GM19438 (cell line): ENCODE measurements around the gene ARHGAP15.

Experiments
- ATAC-seq: cut with Tn5 transposase; IDR thresholded peaks from one replicate; pipeline ENCODE4 v1.9.1; 2021; ENCODE audit warnings: low read depth; ENCODE audit not compliant: unreplicated experiment

The ARHGAP15 gene

DNA sequence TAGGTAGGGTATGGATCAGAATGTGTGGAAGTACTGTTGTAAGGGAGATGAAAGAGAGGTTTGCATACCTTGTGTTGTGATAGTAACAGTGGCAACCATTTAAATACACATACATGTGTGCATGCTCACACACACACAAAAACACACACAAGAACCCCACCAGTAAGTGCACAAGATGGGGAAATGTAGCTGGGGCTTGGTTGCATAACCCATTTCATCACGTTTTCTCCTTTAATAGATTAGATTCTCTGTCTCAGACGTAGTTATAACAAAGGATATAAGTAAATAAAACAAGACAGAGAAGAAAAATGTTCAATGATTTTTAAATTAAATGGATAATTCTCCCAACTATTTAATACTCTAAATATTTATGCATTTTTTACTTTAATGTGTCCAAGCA lies 13.4 kb downstream of the ARHGAP15 start:
- no peak for ATAC-seq

GRCh38 chr2:143144813-143145455 lies 15.7 kb downstream of the ARHGAP15 start:
- no peak for ATAC-seq

GRCh38 chr2:143146366-143146765 lies 17.1 kb downstream of the ARHGAP15 start:
- no peak for ATAC-seq

- no peak for ATAC-seq
These were observed 17.8 kb downstream of the ARHGAP15 start for GRCh38 chr2:143146815-143147530.

GRCh38 chr2:143148011-143148410 lies 18.8 kb downstream of the ARHGAP15 start:
- no peak for ATAC-seq

DNA sequence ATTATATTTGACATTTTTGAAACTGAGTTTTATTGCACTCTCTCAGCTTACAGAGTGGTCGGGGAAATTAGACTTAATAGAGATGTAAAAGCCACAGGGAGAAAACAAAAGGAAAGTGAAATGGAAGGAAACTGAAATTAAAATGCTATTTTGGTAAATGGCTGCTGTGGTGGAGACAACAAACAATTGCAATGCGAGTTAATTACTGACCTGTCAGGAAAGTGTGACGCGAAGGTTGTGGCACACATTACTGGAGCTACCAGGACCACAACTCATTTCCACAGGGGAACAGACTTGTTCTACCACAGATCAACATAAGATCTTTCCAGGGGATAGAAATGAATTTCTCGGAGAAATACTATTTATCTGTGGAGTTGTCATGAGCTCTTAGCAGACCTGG lies 19.5 kb downstream of the ARHGAP15 start:
- peak; percentile 63 for ATAC-seq

GRCh38 chr2:143150287-143150686 lies 21.1 kb downstream of the ARHGAP15 start:
- peak; percentile 54 for ATAC-seq

DNA sequence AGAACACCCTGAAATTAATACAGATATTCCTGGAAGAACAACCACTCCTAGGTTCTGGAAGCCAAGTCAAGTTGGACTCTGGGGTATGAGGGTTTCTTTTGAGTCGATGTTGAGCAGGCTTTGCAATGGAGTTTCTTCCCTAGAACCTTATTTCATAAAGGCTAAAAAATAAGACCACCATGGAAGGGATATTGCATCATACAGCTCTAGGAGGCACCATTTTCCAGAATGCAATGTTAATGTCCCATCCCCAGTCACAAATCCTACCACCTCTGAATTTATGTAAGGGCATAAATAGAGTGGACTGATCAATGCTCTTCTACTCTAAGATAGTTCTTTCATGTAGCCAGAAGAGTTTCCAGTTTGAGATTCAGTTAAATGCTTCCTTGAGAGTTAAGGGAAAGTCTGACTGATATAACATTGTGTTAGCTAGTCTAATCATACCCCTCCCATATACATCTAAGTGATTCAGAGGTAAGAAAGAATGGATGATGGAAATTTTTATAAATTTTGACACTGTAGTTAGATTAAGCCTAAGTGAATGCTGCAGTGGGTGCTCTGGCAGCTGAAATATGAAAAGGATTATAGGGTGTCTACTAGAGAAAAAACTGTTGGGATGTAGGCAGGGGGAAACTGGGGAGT lies 22.0 kb downstream of the ARHGAP15 start:
- no peak for ATAC-seq

DNA sequence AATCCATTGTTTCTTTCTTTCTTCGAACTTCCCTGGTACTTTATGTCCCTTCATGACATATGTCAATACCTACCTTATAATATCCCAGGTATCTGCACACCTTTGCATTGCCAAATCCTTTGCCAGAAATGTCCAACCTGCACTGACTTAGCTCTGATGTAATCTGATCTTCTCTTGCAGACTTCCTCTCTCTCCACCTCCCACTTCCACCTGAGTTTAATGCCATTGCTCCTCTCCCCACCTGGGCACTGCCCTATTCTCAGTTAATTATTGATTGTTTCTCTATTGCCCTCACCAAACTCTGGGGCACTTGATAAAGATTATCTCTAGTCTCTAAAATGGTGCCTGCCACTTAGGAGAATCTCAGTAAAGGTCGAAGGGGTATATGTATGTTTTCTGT lies 23.0 kb downstream of the ARHGAP15 start:
- no peak for ATAC-seq

GRCh38 chr2:143152637-143153036 lies 23.4 kb downstream of the ARHGAP15 start:
- no peak for ATAC-seq

- no peak for ATAC-seq
These were observed 26.4 kb downstream of the ARHGAP15 start for GRCh38 chr2:143155661-143156060.

DNA sequence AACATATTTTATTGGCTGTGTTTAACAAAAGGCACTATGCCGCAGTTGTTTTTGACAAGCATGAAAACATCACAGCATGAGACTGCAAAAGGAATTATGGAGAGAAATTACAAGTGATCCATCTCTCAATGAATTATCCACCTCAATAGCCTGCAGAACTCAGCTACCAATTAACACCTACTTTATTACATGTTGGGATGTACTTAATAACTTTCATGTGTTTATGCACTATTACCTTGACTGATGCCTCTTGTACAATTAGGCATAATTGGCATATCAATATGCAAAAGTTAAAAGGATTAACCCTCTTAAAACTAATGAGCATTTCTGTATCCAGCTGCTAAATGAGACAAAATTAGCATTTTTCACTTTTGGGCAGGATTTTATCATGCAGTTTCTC lies 27.8 kb downstream of the ARHGAP15 start:
- ATAC-seq, result no peak

DNA sequence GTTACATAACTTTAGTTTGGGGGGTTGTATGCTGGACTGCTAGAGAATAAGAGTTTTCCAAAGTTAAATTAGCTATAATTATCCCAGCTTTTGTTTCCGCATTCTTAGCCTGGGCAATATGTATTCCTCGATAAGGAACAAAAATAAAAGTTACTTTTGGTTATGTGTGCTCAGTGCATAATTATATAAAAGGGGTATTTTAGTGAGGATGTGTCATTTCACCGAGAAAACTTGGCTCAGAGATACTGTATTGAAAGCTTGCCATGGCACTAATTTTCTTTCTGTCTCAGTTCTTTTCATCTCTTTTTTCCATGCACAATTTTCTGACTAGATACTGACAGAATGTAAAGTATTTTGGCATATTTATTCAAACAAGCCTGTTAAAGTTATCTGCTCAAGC lies 28.2 kb downstream of the ARHGAP15 start:
- no peak for ATAC-seq

- no peak for ATAC-seq
These were observed 28.9 kb downstream of the ARHGAP15 start for GRCh38 chr2:143158098-143158497.

- no peak for ATAC-seq
These were observed 29.6 kb downstream of the ARHGAP15 start for GRCh38 chr2:143158551-143159485.

DNA sequence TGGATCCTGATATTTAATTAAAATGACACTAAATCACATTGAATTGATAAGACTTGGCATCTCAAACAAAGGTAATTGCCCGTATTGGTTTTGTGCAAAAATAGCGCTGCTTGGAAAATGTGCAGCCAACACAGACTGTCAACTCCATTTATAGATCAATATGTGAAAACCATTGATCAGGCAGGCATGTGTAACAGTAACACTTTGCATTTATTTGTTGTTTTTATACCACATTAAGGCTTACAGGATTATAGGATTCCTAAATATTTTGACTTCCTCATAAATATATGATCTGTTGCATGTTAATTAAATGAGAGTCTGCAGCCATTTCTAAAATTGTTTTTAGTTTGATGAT lies 30.2 kb downstream of the ARHGAP15 start:
- ATAC-seq, result no peak

DNA sequence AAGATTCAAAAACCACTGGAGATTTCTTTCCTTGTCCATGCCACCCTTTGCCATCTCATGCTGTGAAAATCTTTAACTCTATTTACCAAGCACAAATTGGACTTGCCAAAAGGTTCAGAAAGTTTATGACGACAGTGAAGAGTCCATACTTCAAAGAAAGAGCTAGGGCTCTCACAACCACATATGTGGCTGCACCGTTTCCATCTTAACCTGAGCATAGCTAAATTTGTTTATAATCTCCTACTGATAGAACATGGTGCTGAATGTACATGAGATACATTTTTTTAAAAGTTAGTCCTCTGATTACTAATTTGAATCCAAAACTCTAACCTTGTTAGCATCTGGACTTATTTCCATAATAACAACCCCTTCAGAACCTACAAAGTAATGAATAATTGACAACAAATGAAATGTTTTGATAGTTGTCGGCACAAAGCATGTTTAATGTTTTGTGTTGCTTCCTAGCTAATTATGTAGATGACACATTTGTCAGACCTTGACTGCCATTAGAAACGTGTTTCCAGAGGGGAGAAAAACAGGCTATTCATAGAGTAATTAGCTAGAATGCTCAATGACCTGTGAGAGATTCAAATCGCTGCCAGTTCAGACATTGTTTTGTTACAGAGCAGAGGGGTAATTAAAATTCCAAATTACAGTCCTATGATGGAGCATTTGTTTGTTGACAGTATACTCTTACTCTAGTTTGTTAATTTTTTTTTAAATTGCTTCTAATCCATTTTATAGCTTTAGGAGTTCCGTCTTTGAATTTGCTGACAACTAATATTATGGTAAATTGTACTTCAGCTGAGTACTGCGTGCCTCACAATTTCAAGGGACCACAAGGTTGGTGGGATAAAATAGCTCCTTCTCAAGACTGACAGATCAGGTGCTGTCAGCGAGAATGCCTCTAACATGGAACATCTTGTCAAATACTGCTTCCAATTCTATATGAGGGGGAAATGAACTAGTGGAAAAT lies 31.8 kb downstream of the ARHGAP15 start:
- ATAC-seq, result no peak

DNA sequence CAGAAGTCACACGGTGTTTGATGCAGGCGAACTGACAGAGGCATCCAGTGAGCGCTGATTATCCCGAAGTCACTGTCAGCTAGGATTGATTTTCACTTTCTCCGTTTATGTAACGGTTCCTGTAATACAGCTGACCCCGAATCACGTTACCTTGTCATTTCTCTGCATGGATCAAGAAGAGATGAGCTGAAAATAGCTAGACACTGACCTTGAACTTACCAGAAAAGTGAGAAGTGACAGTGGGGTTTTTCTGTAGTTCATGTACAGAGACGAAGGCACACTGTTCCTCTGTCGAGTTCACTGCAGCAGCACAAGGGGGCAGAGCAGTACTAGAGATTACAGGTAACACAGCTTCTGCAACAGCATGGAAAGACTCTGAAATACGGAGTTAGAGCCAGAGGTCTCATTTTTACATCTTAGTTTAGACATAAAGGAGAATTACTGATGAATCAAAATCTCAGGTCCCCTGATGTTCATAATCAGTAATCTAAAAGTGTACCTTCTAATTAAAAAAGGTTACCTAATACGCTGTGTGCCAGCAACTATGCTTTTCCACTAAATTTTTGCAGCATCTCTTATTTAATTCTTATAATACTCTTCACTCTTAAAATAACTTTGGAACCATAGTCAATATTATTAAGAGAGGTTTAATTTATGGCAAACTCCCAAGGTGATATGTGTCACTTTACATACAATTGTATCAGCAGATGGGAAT lies 33.1 kb downstream of the ARHGAP15 start:
- ATAC-seq, result no peak

DNA sequence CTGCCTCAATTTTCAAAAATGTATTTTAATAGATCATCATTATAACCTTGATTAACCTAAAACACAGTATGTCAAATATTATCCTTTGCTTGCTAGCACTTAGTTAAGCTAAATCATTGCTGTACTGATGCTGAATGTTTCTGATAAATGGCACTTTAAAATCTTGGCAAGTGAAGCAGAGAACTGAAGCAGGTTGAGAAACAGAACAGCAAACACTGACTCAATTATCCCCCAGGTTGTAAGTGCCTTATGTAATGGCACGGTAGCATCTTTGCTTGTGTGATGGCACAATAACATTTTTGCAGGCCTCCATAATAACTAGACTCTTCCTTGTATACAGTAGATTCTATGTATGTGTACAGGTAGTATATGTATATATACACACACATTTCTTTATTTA lies 33.8 kb downstream of the ARHGAP15 start:
- no peak for ATAC-seq
